HCT116 (cell line): Measurements from ENCODE around the gene LSAMP. TPM values are rescaled to one million over a fixed set of nuclear protein-coding genes. Genes with fewer than 3 reads are reported as not detected.

Experiments
- ATAC-seq: fragments of 200-7000 bp; cut with Tn5 transposase; 2 replicates; pipeline ENCODE4 v1.9.1; 2020; ENCODE audit warnings: mild to moderate bottlenecking, moderate library complexity
- Bru-seq: library from RNA; stranded (reverse); fragments of 400-500 nt; gene quantifications from one replicate; lab custom pipeline; 2021; lab: Mats Ljungman, UMichigan
- BruChase-seq, 2 experiments: library from RNA; stranded (reverse); fragments of 400-500 nt; gene quantifications; one replicate each; lab custom pipeline; 2021; lab: Mats Ljungman, UMichigan
- BruUV-seq: library from RNA; stranded (reverse); fragments of 400-500 nt; replicated peaks from 2 replicates; lab custom pipeline; 2021; lab: Mats Ljungman, UMichigan
- CTCF ChIA-PET: fragments of 300-600 bp; sonication (Branson Sonifier 250); formaldehyde crosslinking; loops from one replicate; lab custom pipeline; 2021; ENCODE audit warnings: antibody characterized with exemption; lab: Charles Lee
- POLR2A ChIA-PET: fragments of 300-600, 350-600 bp; sonication (Branson Sonifier 250); formaldehyde crosslinking; loops from one replicate; lab custom pipeline; 2021; ENCODE audit warnings: antibody characterized with exemption; lab: Charles Lee
- RAD21 ChIA-PET, 2 experiments: fragments of 300-600 bp; sonication (Branson Sonifier 250); formaldehyde crosslinking; loops; one replicate each; lab custom pipeline; 2023; ENCODE audit warnings: low total read pairs in 2 of 2; ENCODE audit not compliant: uncharacterized antibody in 2 of 2, unreplicated experiment in 2 of 2, low non-redundant PET in 1 of 2; lab: Charles Lee
- DNase-seq: peaks from one replicate; pipeline ENCODE4 v3.0.0-alpha.2; 2010; ENCODE audit warnings: low read depth, low spot score
- H2AFZ ChIP-seq: fragments of 200-600 bp; shearing (Covaris generic), sonication (generic); 2 replicates; pipeline ENCODE4 v1.6.1; 2017; ENCODE audit warnings: low read depth, mixed run types, mixed read lengths, antibody characterized with exemption, low read length; ENCODE audit not compliant: poor library complexity, severe bottlenecking
- H3K27ac ChIP-seq: 2 replicates; pipeline ENCODE4 v1.5.1; 2012; ENCODE audit warnings: low read depth, low read length
- H3K27me3 ChIP-seq: fragments of 200-600 bp; sonication (generic); 2 replicates; pipeline ENCODE4 v1.6.1; 2016; ENCODE audit warnings: mixed run types, low read length, mixed read lengths; ENCODE audit not compliant: insufficient read depth
- H3K36me3 ChIP-seq, 2 experiments: fragments of 200-500 bp in 1 of 2; fragments of 200-600 bp in 1 of 2; sonication (Bioruptor generic) in 1 of 2; sonication (generic) in 1 of 2; 2 replicates each; pipeline versions ENCODE4 v1.5.1 to v1.6.1; 2014 to 2016; ENCODE audit warnings: low read length in 2 of 2, inconsistent platforms in 1 of 2, mixed read lengths in 1 of 2, mixed run types in 1 of 2; ENCODE audit not compliant: insufficient read depth in 2 of 2, control insufficient read depth in 1 of 2
- H3K4me1 ChIP-seq, 2 experiments: fragments of 200-600 bp in 1 of 2; sonication (generic) in 1 of 2; 2 replicates each; pipeline versions ENCODE4 v1.5.1 to v1.6.1; 2012 to 2017; ENCODE audit warnings: low read length in 2 of 2, inconsistent platforms in 1 of 2, mild to moderate bottlenecking in 1 of 2, mixed read lengths in 1 of 2, mixed run types in 1 of 2, moderate library complexity in 1 of 2; ENCODE audit not compliant: insufficient read depth in 2 of 2, control insufficient read depth in 1 of 2
- H3K4me2 ChIP-seq: fragments of 200-600 bp; sonication (generic); 2 replicates; pipeline ENCODE4 v1.6.1; 2017; ENCODE audit warnings: mixed run types, low read length, mixed read lengths
- H3K4me3 ChIP-seq, 2 experiments: fragments of 200-600 bp in 1 of 2; sonication (generic) in 1 of 2; replicated peaks in 1 of 2; 2 replicates each; pipeline ENCODE4 v1.5.1; 2011 to 2016; ENCODE audit warnings: low read length in 2 of 2, control low read depth in 1 of 2, low read depth in 1 of 2, mild to moderate bottlenecking in 1 of 2, mixed read lengths in 1 of 2, mixed run types in 1 of 2
- H3K79me2 ChIP-seq: fragments of 200-600 bp; sonication (generic); 2 replicates; pipeline ENCODE4 v1.6.1; 2017; ENCODE audit warnings: mild to moderate bottlenecking, mixed run types, low read length, moderate library complexity, mixed read lengths; ENCODE audit not compliant: insufficient read depth
- H3K9ac ChIP-seq: fragments of 200-600 bp; sonication (generic); 2 replicates; pipeline ENCODE4 v1.6.1; 2016; ENCODE audit warnings: low read length, mixed read lengths
- H3K9me2 ChIP-seq: fragments of 200-600 bp; sonication (generic), shearing (Covaris generic); 2 replicates; pipeline ENCODE4 v1.6.1; 2017; ENCODE audit warnings: mixed run types, mild to moderate bottlenecking, moderate library complexity; ENCODE audit not compliant: insufficient read depth
- H3K9me3 ChIP-seq, 2 experiments: fragments of 200-500 bp in 1 of 2; fragments of 200-600 bp in 1 of 2; sonication (Bioruptor generic) in 1 of 2; sonication (generic) in 1 of 2; 2 replicates each; pipeline ENCODE4 v1.6.1; 2014 to 2017; ENCODE audit warnings: low read length in 2 of 2, mixed read lengths in 2 of 2, inconsistent platforms in 1 of 2, low read depth in 1 of 2, mild to moderate bottlenecking in 1 of 2, mixed run types in 1 of 2, moderate library complexity in 1 of 2; ENCODE audit not compliant: control insufficient read depth in 1 of 2, insufficient read depth in 1 of 2
- H4K20me1 ChIP-seq: fragments of 200-600 bp; sonication (generic), shearing (Covaris generic); 2 replicates; pipeline ENCODE4 v1.6.1; 2017; ENCODE audit warnings: mixed run types, mild to moderate bottlenecking, moderate library complexity; ENCODE audit not compliant: insufficient read depth
- ATF3 ChIP-seq: IDR thresholded peaks from 2 replicates; pipeline ENCODE4 v1.6.1; 2012
- CBX3 ChIP-seq: IDR thresholded peaks from 2 replicates; pipeline ENCODE4 v1.6.1; 2012; ENCODE audit warnings: low read depth
- CEBPB ChIP-seq: IDR thresholded peaks from 2 replicates; pipeline ENCODE4 v1.6.1; 2012; ENCODE audit warnings: low read depth
- CTCF ChIP-seq, 3 experiments: fragments of 200-600 bp in 1 of 3; sonication (generic) in 1 of 3; IDR thresholded peaks in 2 of 3; conservative IDR thresholded peaks in 1 of 3; 2 replicates each; pipeline ENCODE4 v1.5.1; 2012 to 2017; ENCODE audit warnings: low read depth in 2 of 3, low read length in 2 of 3, antibody characterized with exemption in 1 of 3, borderline replicate concordance in 1 of 3, control low read depth in 1 of 3, mild to moderate bottlenecking in 1 of 3, mixed read lengths in 1 of 3, mixed run types in 1 of 3, moderate library complexity in 1 of 3; ENCODE audit not compliant: insufficient read depth in 1 of 3
- ELF1 ChIP-seq: IDR thresholded peaks from 2 replicates; pipeline ENCODE4 v1.6.1; 2012; ENCODE audit warnings: low read depth, borderline replicate concordance
- EZH2phosphoT487 ChIP-seq: fragments of 200-600 bp; IDR thresholded peaks from 2 replicates; pipeline ENCODE4 v1.6.1; 2018; ENCODE audit warnings: antibody characterized with exemption, borderline replicate concordance
- FOSL1 ChIP-seq: IDR thresholded peaks from 2 replicates; pipeline ENCODE4 v1.6.1; 2012; ENCODE audit warnings: low read depth
- JUND ChIP-seq: IDR thresholded peaks from 2 replicates; pipeline ENCODE4 v1.6.1; 2012
- MAX ChIP-seq: IDR thresholded peaks from 2 replicates; pipeline ENCODE4 v1.6.1; 2012
- POLR2A ChIP-seq: IDR thresholded peaks from 2 replicates; pipeline ENCODE4 v1.7.0; 2011; ENCODE audit warnings: borderline replicate concordance; ENCODE audit not compliant: insufficient read depth, insufficient read length; ENCODE audit errors: extremely low read depth
- RAD21 ChIP-seq: IDR thresholded peaks from 2 replicates; pipeline ENCODE4 v1.6.1; 2012; ENCODE audit warnings: low read depth, mild to moderate bottlenecking
- SIN3A ChIP-seq: IDR thresholded peaks from 2 replicates; pipeline ENCODE4 v1.6.1; 2012; ENCODE audit warnings: low read depth
- SRF ChIP-seq: IDR thresholded peaks from 2 replicates; pipeline ENCODE4 v1.6.1; 2012; ENCODE audit warnings: low read depth
- TCF7L2 ChIP-seq: IDR thresholded peaks from 2 replicates; pipeline ENCODE4 v1.7.0; 2011; ENCODE audit warnings: borderline replicate concordance, inconsistent platforms; ENCODE audit not compliant: insufficient read depth, insufficient read length; ENCODE audit errors: extremely low read depth
- intact Hi-C: fragments of 100-400 bp; cut with micrococcal nuclease; formaldehyde crosslinking; loops from 2 replicates; pipeline ENCODE4 v1.10.0; 2022
- long read RNA-seq: library from polyadenylated mRNA; unstranded; transcript quantifications from one replicate; pipeline ENCODE4 v2.0.0, GENCODE V29; 2021; ENCODE audit not compliant: unreplicated experiment
- polyA plus RNA-seq: library from polyadenylated mRNA; unstranded; fragments of >200 nt; gene quantifications from 2 replicates; pipeline ENCODE4 v1.2.1, GENCODE V29; 2012; ENCODE audit warnings: missing spikeins
- total RNA-seq: library from RNA; stranded (reverse); gene quantifications from one replicate; pipeline ENCODE4 v1.2.1, GENCODE V29; 2021; ENCODE audit not compliant: unreplicated experiment

Gene LSAMP
- 0.25 TPM for total RNA-seq
- polyA plus RNA-seq: 0.01 and 0.17 TPM in 2 replicates
- percentile 10 among the genes with signal in this experiment for Bru-seq, nascent RNA
- percentile 8 among the genes with signal in this experiment for BruChase-seq, experiment 1, labeled RNA remaining after a 6-hour chase
- percentile 11 among the genes with signal in this experiment for BruChase-seq, experiment 2, labeled RNA remaining after a 2-hour chase
- long read RNA-seq: 0 reads

GRCh38 chr3:116445311-116445841 is at the start of gene LSAMP:
TSS of gene LSAMP (minus strand) at chr3:116445487.
- no TSS peak for BruUV-seq
- no peaks in the 10 kb centered on the region for H3K36me3 ChIP-seq
- intact Hi-C loops: no loop called here
- no peaks in the 10 kb centered on the region for H4K20me1 ChIP-seq
- RAD21 ChIA-PET: no interaction called here
- no peak within 1 kb of the TSS for H3K4me2 ChIP-seq
- POLR2A ChIA-PET: no interaction called here
- no peaks in the 10 kb centered on the region for H3K9me2 ChIP-seq
- H3K27ac ChIP-seq: no peak within 1 kb of the TSS
- H3K79me2 ChIP-seq: no peaks in the 10 kb centered on the region
- TF ChIP-seq ELF1 (no peak), SIN3A (no peak), MAX (no peak), RAD21 (no peak), JUND (no peak), CEBPB (no peak), CBX3 (no peak), ATF3 (no peak), TCF7L2 (no peak), EZH2phosphoT487 (no peak), POLR2A (no peak), CTCF (IDR thresholded peaks at IDR 0.05 in 2 of 3, conservative IDR thresholded peaks at IDR 0.05 in 1 of 3; ENCODE audit: borderline replicate concordance in 1 of 3, insufficient read depth in 1 of 3, low read depth in 2 of 3, low read length in 2 of 3) (no peak), FOSL1 (no peak), SRF (no peak)
- TF ChIP-seq, all 23 proteins: peak for 0
- DNase-seq: no peak
- Histone ChIP-seq H3K4me1 (no peaks in the 10 kb centered on the region), H3K27me3 (peaks cover 14% of the 10 kb centered on the region; the same call in 1 of the 2 replicates), H2AFZ (no peak within 1 kb of the TSS), H3K9me3 (no peaks in the 10 kb centered on the region), H3K9ac (no peak within 1 kb of the TSS), H3K4me3 (no peak within 1 kb of the TSS)
- no peak for ATAC-seq
- CTCF ChIA-PET: no interaction called here
